ENCODE results near the gene ARPC4.
"Not testable (repeated sequence)": the region's sequence is repeated elsewhere in the genome, so short reads cannot be mapped to it uniquely, and the experiment has no call there.

The ARPC4 gene

GRCh38 chr3:9770276-9770812, 22.5 kb upstream of the ARPC4 start:
- DNase-seq, result no peak

- not testable (repeated sequence) for DNase-seq
Observed at GRCh38 chr3:9771007-9771406, 21.9 kb upstream of the ARPC4 start.

GRCh38 chr3:9776896-9777693, 15.8 kb upstream of the ARPC4 start:
- no peak for DNase-seq

GRCh38 chr3:9777694-9778021, 15.2 kb upstream of the ARPC4 start:
- no peak for DNase-seq

- DNase-seq, result no peak
Observed at GRCh38 chr3:9778143-9779074, 14.5 kb upstream of the ARPC4 start.

GRCh38 chr3:9779075-9779593, 13.7 kb upstream of the ARPC4 start:
- no peak for DNase-seq

- DNase-seq, result no peak
Observed at GRCh38 chr3:9779721-9780457, 13.0 kb upstream of the ARPC4 start.

GRCh38 chr3:9780458-9780812, 12.4 kb upstream of the ARPC4 start:
- no peak for DNase-seq

GRCh38 chr3:9780910-9781309, 12.0 kb upstream of the ARPC4 start:
- no peak for DNase-seq

- DNase-seq, result no peak
Observed at GRCh38 chr3:9781551-9781950, 11.3 kb upstream of the ARPC4 start.

- DNase-seq, result no peak
Observed at GRCh38 chr3:9781978-9782603, 10.8 kb upstream of the ARPC4 start.

- no peak for DNase-seq
Observed at GRCh38 chr3:9782770-9783169, 10.1 kb upstream of the ARPC4 start.

- no peak for DNase-seq
Observed at GRCh38 chr3:9783954-9784353, 8.9 kb upstream of the ARPC4 start.

GRCh38 chr3:9784965-9785364, 7.9 kb upstream of the ARPC4 start:
- no peak for DNase-seq

GRCh38 chr3:9785602-9786001, 7.3 kb upstream of the ARPC4 start:
- DNase-seq, result no peak

GRCh38 chr3:9786209-9786739, 6.6 kb upstream of the ARPC4 start:
- no peak for DNase-seq

GRCh38 chr3:9786825-9787669, 5.8 kb upstream of the ARPC4 start:
- no peak for DNase-seq

GRCh38 chr3:9787714-9788113, 5.2 kb upstream of the ARPC4 start:
- no peak for DNase-seq

GRCh38 chr3:9791127-9791526, 1.8 kb upstream of the ARPC4 start:
- DNase-seq, result no peak

- no peak for DNase-seq
Observed at GRCh38 chr3:9791790-9792404, 985 bp upstream of the ARPC4 start.

Measured in kidney glomerular epithelial cell (primary cell).